Measurements from ENCODE around the gene IFFO2.
A peak's percentile ranks its signal among the peaks of the same experiment; 100 is the strongest.

Gene IFFO2

GRCh38 chr1:18919197-18919905 lies 37.1 kb downstream of the IFFO2 start:
- TF ChIP-seq, protein P1, sequence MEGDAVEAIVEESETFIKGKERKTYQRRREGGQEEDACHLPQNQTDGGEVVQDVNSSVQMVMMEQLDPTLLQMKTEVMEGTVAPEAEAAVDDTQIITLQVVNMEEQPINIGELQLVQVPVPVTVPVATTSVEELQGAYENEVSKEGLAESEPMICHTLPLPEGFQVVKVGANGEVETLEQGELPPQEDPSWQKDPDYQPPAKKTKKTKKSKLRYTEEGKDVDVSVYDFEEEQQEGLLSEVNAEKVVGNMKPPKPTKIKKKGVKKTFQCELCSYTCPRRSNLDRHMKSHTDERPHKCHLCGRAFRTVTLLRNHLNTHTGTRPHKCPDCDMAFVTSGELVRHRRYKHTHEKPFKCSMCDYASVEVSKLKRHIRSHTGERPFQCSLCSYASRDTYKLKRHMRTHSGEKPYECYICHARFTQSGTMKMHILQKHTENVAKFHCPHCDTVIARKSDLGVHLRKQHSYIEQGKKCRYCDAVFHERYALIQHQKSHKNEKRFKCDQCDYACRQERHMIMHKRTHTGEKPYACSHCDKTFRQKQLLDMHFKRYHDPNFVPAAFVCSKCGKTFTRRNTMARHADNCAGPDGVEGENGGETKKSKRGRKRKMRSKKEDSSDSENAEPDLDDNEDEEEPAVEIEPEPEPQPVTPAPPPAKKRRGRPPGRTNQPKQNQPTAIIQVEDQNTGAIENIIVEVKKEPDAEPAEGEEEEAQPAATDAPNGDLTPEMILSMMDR (IDR thresholded peaks at IDR 0.05) = no peak
- H3K27ac ChIP-seq = no peak overlapping the region

DNA sequence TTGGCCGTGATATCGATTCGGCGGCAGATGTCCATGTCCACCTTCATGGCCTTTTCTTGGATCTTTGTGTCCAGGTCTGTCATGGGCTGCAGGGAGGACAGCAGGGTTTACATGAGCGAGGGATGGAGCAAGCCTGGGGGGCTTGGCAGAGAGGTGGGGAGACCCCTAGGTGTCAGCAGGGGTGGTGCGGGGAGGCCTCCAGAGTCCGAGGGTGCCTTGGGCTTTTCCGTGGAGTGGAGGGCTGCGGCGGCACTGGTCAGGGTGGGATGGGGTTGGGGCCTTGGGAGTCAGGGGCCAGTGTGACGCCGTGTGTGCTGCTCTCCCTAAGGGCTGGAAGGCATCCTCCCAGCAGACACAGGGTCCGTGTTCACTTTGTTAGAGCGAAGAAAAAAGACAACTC lies 38.1 kb downstream of the IFFO2 start:
- TF ChIP-seq, protein P1 (IDR thresholded peaks at IDR 0.05) = no peak
- TF ChIP-seq ZFX (IDR thresholded peaks at IDR 0.05; ENCODE audit: borderline replicate concordance) = no peak
- H3K27ac ChIP-seq = no peak overlapping the region

DNA sequence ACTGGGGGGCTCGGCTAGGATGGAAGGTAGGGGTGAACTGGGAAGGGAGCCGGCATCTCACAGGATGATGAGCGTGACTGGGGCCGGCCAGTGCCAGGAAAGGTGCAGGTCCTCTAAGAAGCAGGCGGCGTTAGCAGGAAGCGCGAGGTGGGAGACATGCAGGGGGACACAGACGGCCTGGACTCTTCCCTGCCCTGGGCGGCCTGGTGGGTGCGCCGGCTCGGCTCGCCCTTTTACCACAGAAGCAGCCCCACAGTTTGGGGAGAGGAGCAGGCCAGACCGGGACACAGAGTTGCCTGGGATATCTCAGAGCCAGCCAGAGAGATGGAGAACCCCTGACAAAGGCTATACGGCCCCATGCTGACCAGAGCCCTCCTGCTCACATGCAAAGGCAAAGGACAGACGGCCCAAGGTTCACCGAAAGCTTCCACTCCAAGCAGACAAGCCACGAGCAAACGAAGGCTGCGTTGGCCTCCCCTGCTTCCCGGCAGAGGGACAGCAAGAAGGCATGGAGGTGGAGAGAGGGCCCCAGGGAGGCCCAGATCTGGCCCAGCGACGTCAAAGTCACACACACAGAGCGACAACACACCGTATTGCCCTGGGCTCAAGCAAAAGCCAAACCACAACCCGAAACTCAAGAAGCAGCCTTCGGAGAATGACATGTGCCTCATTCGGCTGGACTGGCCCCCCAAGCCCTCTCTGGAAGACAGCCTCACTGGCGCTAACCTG lies 39.2 kb downstream of the IFFO2 start:
- no peak for TF ChIP-seq ZFX (IDR thresholded peaks at IDR 0.05; ENCODE audit: borderline replicate concordance)
- TF ChIP-seq, protein P1 (IDR thresholded peaks at IDR 0.05) = no peak
- no peak overlapping the region for H3K27ac ChIP-seq

DNA sequence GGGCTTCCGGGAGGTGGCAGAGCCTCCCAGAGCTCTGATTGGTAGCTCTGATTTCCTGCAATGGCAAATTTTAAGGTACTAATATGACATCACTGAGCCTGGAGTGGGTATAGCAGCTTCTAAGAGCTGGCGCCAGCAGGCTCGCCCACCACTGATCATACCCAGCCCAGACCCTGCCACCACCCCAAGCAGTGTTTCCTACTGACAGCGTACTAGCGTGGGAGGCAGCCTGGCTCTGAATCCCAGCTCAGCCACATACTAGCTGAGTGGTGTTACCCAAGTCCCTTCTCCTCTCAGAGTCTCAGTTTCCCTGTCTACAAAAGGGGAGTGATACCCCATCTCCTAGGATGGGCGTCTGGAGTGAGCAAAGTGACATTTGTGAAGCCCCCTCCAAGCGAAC lies 41.1 kb downstream of the IFFO2 start:
- TF ChIP-seq, protein P1 (IDR thresholded peaks at IDR 0.05) = no peak
- no peak for TF ChIP-seq ZFX (IDR thresholded peaks at IDR 0.05; ENCODE audit: borderline replicate concordance)
- H3K27ac ChIP-seq = no peak overlapping the region

GRCh38 chr1:18913065-18913835 lies 43.2 kb downstream of the IFFO2 start:
- H3K27ac ChIP-seq = no peak overlapping the region
- no peak for TF ChIP-seq ZFX (IDR thresholded peaks at IDR 0.05; ENCODE audit: borderline replicate concordance)
- TF ChIP-seq, protein P1 (IDR thresholded peaks at IDR 0.05) = peak; percentile 91

DNA sequence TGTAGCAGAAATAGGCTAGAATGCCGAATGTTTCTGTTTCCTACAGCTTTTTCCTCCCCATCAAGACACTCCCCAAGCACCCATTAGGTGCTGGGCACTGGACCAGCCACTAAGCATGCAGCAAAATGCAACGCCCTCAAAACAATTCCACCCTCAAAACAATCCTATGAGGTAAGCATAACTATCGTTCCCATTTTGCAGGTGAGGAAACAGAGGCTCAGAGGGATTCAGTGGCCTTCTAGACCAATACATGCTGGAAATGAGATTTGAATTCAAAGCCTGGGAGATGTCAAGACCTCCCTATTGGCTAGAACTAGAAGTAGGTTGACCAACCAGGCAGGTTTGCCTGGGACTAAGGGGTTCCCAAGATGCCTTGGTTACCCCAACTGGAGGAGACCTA lies 43.9 kb downstream of the IFFO2 start:
- H3K27ac ChIP-seq = no peak overlapping the region
- no peak for TF ChIP-seq ZFX (IDR thresholded peaks at IDR 0.05; ENCODE audit: borderline replicate concordance)
- TF ChIP-seq, protein P1 (IDR thresholded peaks at IDR 0.05) = no peak

All from 22Rv1 (cell line).